SK-N-MC (cell line): ENCODE measurements around the gene KIAA2012.

Experiments used
- EZH2 ChIP-seq: fragments of 200-600 bp; sonication (generic); IDR thresholded peaks from one replicate; pipeline ENCODE4 v1.6.1; 2017; ENCODE audit warnings: antibody characterized with exemption
- FOXP2 ChIP-seq: optimal IDR thresholded peaks from 2 replicates; pipeline ENCODE3; 2011; ENCODE audit warnings: mild to moderate bottlenecking, moderate library complexity; ENCODE audit not compliant: insufficient read depth; ENCODE audit errors: extremely low read length, control extremely low read depth
- POLR2AphosphoS5 ChIP-seq: IDR thresholded peaks from 2 replicates; pipeline ENCODE4 v1.6.1; 2012; ENCODE audit warnings: mild to moderate bottlenecking, low read depth, low read length, borderline replicate concordance

GRCh38 chr2:202072226-202072625 lies 829 bp upstream of the KIAA2012 start:
- TF ChIP-seq EZH2 (no peak), POLR2AphosphoS5 (no peak), FOXP2 (no peak)
